Stimulated activated CD4-positive, alpha-beta T cell treated with anti-CD3 and anti-CD28 coated beads, Interleukin-4, amount 100 ng/mL, for 48 hours (primary cell): ENCODE results near the gene ZFYVE19.

Experiments used
- DNase-seq, 2 donors: peaks; one replicate each; pipeline ENCODE4 v3.0.0-alpha.2; 2020; ENCODE audit warnings: low read depth in 2 of 2

Gene ZFYVE19

GRCh38 chr15:40815042-40815698, 8.3 kb downstream of the ZFYVE19 start:
- DNase-seq: no peak

DNA sequence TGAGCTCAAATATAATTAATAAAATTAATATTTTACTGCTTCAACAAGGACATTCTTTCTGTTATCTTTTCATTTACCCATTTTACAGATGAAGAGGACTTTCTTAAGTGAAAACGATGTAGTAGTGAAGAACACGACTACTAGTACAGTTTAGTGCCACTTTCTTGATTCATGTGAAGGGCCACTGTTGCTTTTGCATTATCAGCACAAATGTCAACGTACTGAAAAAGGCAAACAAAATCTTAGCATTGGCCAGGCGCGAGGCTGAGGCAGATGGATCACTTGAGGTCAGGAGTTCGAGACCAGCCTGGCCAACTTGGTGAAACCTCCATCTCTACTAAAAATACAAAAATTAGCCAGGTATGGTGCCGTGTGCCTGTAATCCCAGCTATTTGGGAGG, 12.2 kb downstream of the ZFYVE19 start:
- DNase-seq: no peak

GRCh38 chr15:40821195-40821594, 14.3 kb downstream of the ZFYVE19 start:
- DNase-seq: no peak

DNA sequence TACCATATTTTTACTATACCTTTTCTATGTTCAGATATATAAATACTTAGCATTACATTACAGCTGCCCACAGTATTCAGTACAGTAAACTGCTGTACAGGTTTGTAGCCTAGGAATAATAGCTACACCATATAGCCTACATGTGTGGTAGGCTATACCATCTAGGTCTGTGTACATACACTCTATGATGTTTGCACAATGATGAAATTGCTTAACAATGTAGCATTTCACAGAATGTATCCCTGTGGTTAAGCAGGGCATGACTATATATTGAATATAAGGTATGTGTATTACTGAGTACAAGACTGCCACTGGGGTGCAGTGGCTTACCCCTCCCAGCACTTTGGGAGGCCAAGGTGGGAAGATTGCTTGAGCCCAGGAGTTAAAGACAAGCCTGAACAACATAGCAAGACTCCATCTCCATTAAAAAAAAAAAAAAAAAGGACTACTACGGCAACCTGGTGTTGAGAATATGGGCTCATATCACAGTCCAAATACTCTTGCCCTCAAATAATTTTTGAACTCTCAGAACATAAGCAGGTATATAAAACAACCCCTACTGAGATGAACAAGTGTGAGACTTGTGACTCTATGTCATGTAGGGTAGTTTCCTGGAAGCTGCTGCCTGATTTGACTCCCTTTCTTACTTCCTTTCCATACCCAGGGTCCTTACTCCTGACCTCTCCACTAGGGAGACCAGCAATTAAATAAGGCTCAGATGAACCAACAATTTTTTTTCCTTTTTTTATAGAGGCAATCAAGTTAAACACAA, 16.9 kb downstream of the ZFYVE19 start:
- no peak for DNase-seq

GRCh38 chr15:40825661-40826422, 19.0 kb downstream of the ZFYVE19 start:
- DNase-seq: no peak

GRCh38 chr15:40826423-40827075, 19.7 kb downstream of the ZFYVE19 start:
- DNase-seq: no peak

DNA sequence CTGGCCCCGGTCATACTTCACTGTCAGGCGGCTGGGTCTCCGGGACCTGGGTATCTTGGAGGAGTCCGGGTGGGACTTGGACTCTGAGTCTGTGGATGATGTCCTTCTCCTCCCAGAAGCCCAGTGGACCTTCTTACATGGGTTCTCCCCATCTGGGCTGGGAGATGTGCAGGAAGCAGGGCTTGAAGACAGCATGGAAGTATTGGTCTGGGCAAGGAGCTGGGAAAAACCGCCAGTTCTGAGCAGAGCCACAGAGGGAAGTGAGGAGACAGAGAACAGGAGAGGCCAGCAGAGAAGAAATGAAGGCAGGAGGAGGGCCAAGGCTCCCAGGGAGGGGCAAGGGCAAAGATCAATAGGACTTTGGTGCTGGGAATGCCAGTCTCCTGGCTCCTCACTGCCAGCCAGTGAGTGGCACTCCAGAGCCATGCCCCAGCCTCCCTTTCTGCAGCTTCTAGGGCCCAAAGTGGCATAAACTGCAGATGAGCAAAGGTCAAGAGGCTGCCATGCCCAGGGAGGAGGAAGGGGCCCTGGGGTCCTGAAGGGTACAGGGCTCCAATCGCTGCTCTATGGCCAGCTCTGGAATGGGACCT, 21.7 kb downstream of the ZFYVE19 start, which contains the start of gene PPP1R14D:
Gene PPP1R14D (minus strand): TSS at position 262 of the 590 bp plus-strand sequence. CDS start 67 bp downstream, at position 195.
- DNase-seq: no peak

- no peak for DNase-seq
Measured at GRCh38 chr15:40829115-40829514, 22.2 kb downstream of the ZFYVE19 start.

GRCh38 chr15:40830884-40831283, 24.0 kb downstream of the ZFYVE19 start:
- DNase-seq: no peak

DNA sequence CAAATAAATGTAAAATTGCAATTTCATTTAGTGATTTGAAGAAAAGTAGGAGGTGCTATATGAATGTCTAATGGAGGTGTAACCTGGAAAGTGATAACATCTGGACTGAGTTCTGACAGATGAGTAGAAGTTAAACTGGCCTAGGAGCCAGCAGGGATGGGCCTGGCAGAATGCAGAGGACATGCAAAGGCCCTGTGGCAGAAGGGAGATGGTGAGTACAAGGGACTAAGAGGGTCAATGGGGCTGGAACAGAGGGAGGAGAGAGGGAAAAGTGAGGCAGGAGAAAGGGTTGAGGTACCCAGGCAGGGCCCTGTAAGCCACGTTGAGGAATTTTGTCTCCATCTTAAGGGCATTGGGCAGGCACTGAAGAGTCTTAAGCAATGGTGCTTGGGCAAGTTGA, 25.0 kb downstream of the ZFYVE19 start:
- DNase-seq: no peak

GRCh38 chr15:40832903-40833302, 26.0 kb downstream of the ZFYVE19 start:
- no peak for DNase-seq

DNA sequence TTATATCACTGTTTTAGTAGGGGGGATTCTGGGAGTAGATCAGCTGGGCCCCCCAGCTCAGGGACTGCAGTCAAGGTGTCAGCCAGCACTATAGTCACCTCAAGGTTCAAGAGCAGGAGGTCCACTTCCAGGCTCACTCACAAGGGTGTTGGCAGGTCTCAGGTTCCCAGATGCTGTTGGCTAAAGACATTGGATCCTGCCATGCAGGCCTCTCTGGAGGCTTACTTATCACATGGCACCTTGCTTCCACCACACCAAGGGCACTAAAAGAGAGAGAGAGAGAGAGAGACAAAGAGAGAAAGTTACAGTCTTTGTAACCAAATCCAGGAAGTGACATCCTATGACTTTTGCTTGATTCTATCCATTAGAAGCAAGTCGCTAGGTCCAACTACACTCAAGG, 29.1 kb downstream of the ZFYVE19 start:
- DNase-seq: no peak

GRCh38 chr15:40838756-40839155, 31.9 kb downstream of the ZFYVE19 start:
- no peak for DNase-seq

- no peak for DNase-seq
Measured at GRCh38 chr15:40841741-40842140, 34.9 kb downstream of the ZFYVE19 start.

DNA sequence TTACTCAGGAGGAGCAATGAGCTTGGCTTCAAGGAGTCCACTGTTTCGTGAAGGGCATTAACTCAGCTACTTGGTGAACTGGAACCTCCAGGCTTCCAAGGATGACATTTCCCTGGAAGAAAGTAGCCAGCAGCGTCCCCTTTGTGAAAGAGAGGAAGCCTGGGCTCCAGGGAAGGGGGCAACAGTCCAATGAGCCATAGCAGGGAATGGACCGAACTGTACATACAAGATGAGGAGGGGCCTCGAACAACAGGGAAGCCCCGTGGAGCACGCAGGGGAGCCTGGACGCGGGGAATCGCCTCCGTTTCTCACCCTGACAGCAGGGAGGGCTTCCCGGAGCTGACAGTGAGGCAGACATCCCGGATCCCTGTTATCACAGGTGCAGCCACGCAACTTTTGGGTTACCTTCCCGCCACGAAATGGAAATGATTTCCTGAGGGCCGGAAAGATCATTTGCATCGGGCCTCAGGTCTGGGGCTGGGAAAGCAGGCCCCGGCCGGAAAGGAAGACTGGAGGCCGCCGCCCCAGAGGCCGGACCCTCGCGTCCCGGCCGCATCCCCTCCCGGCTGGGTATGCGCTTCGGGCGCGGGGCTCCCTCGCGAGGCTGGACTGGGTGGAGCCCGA, 36.5 kb downstream of the ZFYVE19 start:
- no peak for DNase-seq

DNA sequence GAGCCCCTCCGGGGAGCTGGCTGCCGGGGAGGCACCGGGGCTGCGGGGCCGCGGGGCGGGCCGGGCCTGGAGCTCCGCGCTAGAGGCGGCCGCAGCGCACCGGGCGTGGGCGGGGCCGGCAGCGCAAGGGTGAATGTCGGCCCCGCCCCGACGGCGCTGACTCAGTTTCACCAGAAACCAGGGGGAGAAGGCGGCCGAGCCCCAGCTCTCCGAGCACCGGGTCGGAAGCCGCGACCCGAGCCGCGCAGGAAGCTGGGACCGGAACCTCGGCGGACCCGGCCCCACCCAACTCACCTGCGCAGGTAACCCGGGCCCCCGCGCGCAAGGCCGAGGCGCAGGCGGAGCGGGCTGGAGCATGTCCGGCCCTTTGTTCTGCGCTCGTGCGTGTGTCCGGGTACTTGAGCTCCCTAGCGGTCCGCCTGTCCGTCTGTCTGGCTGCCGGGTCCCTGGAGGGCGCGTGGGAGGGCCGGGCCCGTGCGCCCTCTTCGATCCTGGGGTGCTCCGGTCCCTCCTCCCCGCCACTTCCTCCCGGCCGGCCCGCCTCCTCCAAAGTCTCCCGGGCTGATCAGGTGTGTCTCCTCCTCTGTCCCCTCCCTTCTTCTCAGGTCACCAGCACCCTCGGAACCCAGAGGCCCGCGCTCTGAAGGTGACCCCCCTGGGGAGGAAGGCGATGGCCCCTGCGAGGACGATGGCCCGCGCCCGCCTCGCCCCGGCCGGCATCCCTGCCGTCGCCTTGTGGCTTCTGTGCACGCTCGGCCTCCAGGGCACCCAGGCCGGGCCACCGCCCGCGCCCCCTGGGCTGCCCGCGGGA, 37.2 kb downstream of the ZFYVE19 start, which contains the start of gene SPINT1:
Gene SPINT1 (plus strand): TSS at position 164 of the 811 bp plus-strand sequence. CDS start 507 bp downstream, at position 671.
- peak; percentile 74 to 75 for DNase-seq

DNA sequence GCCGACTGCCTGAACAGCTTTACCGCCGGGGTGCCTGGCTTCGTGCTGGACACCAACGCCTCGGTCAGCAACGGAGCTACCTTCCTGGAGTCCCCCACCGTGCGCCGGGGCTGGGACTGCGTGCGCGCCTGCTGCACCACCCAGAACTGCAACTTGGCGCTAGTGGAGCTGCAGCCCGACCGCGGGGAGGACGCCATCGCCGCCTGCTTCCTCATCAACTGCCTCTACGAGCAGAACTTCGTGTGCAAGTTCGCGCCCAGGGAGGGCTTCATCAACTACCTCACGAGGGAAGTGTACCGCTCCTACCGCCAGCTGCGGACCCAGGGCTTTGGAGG, 37.8 kb downstream of the ZFYVE19 start:
- peak; percentile 22 to 30 for DNase-seq

- no peak for DNase-seq
Measured at GRCh38 chr15:40845036-40845435, 38.1 kb downstream of the ZFYVE19 start.

- no peak for DNase-seq
Measured at GRCh38 chr15:40845511-40846284, 38.8 kb downstream of the ZFYVE19 start.
